Middle frontal gyrus (tissue), 1 donor: Measurements from ENCODE around the gene TTLL10.

Source experiments
- DNase-seq: peaks from one replicate; pipeline ENCODE4 v3.0.0-alpha.2; 2015; ENCODE audit warnings: low spot score; ENCODE audit errors: extremely low spot score

TTLL10 gene

GRCh38 chr1:1233567-1233892 is 59.9 kb downstream of the TTLL10 start:
- no peak for DNase-seq

GRCh38 chr1:1234180-1234808 is 60.6 kb downstream of the TTLL10 start:
- DNase-seq = no peak

DNA sequence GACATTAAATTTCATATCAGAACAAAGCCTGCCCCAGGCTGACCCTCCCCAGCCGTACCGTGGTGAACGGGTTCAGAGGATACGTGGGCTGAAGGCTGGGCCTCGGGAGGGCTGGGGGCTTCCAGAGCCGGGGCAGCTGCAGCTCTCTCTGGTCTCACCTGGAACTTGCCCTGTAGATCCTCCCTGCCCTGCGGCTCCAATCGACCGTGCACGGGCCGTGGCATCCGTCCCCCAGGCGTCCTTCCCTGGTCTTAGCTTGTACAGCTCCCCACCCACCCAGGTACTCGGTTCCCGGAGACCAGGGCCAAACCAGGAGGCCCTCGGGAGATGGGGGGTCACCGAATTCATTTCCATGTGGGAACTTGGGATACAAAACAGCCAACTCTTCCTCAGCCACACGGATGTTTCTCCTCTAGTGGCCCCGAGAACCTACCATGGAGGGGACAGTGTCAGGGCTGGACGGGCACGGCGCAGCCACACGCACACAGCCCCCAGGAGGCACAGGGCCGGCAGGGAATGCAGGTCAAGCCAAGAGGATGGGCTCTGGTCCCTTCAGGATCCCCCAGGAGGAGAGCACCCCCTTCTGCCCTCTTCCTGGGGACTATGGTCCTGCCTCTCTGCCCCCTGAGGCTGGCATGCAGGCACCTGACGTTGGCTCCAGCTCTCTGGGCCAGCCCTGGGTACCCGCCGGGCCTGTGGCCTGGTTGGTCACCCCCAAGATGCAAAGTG is 61.5 kb downstream of the TTLL10 start:
- no peak for DNase-seq

DNA sequence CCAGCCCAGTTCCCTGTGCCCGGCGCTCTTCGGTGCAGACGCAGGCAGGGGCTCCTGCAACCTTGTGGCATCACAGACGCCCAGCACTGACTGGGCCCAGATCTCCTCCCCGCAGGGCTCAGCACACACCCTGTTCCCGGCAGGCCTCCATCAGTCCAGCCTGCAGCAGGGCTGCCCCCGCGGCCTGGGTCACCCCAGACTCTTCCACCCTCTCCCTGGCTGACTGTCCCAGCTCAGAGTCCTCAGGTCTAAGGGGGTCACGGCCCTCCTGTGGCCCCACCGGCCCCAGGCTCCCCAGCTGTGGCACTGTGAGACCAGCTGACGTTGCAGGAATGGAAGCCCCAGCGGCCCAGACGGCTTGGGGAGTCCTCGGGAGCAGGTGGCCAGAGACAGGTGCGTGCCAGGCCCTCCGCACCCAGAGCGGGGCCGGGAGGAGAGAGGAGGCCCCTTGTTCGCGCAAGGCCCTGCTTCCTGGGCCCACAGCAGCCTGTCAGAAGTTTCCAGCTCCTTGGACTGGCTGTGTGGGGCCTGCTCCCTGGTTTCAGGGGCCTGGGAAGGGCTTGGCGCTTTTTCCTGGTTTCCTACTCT is 62.6 kb downstream of the TTLL10 start:
- DNase-seq = no peak

- DNase-seq = no peak
These were observed 63.5 kb downstream of the TTLL10 start for GRCh38 chr1:1236945-1237873.

DNA sequence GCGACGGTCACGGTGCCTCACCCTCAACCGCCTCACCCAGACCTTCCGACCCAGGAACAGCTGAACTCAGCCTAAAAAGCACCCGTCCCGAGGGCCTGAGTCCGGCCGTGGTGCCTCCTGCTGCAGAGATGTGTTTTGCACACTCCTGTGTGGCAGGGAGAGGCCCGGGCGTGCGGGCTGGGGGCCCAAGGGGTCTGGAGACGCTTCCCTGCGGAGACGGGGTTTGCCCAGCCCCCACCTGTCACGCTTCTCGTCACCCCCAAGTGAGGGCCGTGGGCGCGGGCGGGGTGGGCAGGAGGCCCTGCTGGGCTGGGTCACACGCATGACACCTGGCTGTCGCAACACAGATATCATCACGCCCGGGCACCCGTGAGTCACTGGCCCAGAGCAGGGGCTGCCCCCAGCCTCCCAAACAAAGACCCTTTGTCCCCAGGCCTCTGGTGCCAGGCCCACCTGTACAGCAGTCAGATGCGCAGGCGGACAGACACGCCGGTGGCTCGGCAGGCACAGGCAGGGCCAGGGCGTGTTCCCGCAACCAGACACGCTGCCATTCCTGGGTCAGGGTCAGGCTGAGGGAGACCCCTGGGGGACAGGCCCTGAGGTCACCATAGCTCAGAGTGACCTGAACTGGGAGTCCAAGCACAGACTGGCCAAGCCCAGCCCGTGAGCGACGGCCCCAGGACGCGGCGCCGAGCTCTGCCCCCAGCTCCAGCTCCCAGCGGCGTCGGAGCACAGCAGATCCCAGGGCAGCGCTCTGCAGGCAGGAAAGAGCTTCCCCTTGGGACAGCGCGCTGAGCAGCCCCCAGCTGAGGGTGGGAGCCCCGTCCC is 64.4 kb downstream of the TTLL10 start:
- no peak for DNase-seq

- DNase-seq = no peak
These were observed 65.1 kb downstream of the TTLL10 start for GRCh38 chr1:1238702-1239178.

GRCh38 chr1:1239227-1239613 is 65.5 kb downstream of the TTLL10 start:
- DNase-seq = no peak

DNA sequence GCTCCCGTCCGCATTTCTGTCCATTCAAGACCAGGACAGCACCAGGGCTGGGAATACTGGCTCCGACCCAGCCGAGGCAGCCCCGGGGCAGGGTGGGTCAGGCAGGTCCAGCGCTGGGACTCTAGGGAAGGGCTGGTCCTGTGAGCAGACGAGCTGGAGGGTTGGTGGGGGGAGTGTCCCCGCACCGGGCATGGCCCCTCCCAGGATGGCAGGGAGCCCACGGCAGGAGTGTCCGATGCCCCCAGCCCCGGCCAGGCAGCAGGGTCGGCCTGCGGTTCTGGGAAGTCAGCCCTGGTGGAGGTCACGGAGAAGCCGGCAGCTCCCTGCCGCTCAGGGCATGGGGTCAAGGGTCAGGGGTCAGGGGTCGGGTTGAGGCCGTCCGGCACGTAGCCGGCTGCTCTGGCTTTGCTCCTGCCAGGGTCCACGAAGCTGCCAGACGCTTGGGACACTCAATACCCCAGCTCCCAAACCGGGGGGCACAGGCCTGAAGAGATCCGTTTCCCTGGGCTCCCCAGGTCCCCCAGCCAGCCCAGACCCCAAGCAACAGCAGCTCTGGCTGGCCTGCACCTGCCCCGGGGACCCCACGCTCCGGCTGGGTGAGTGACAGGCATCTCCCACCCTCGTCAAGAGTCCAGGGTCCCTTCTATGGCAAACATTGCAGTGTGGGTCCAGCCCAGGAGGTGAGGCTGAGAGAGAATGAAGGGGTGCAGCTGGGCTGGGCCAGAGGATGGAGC is 66.1 kb downstream of the TTLL10 start:
- no peak for DNase-seq

- DNase-seq = no peak
These were observed 66.7 kb downstream of the TTLL10 start for GRCh38 chr1:1240348-1240732.

- DNase-seq = no peak
These were observed 67.3 kb downstream of the TTLL10 start for GRCh38 chr1:1240822-1241587.

- no peak for DNase-seq
These were observed 68.0 kb downstream of the TTLL10 start for GRCh38 chr1:1241588-1242219.

- no peak for DNase-seq
These were observed 69.0 kb downstream of the TTLL10 start for GRCh38 chr1:1242461-1243265.

DNA sequence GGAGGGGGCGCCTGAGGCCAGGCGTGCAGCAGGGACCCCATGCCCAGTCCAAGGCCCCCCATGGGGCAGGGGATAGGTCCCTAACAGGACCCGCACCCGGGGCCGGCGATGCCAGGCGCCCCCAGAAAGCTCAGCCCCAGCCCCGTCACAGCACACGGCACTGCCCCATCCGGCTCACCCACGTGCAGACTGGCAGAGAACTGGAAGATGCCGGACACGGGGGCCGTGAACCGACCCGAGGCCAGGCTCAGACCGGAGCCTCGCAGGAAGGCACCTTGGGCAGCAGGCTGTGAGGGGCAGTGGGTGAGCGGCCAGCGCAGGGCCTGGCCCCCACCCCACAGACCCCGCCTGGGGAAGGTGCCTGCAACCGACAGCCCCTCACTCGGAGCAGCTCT is 69.6 kb downstream of the TTLL10 start:
- no peak for DNase-seq

DNA sequence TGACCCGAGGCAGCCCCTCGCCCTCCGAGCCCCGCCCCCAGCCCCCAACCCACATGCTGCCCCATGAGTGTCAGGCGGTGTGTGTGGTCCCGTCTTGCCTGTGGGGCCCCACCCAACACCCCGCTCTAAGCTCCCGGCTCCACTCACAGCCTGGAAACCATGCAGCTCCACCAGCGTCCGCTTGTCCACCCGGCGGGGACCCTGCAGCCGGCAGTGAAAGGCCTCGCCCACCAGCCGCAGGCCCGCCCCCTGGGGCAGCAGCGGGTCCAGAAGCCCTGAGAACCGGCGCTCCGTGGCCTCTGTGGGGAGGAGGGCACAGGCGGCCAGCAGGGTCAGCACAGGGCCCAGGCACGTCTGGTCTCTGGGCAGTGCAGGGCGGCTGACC is 70.1 kb downstream of the TTLL10 start:
- DNase-seq = no peak

- no peak for DNase-seq
These were observed 70.6 kb downstream of the TTLL10 start for GRCh38 chr1:1244192-1244811.

- no peak for DNase-seq
These were observed 71.6 kb downstream of the TTLL10 start for GRCh38 chr1:1245178-1245816.
